OCI-LY1 (cell line): ENCODE results near the gene PIGX.
"Not testable (repeated sequence)": the region's sequence is repeated elsewhere in the genome, so short reads cannot be mapped to it uniquely, and the experiment has no call there.

Experiments used
- H2AFZ ChIP-seq: fragments of 200-600 bp; sonication (generic), shearing (Covaris generic); 2 replicates; pipeline ENCODE4 v1.6.0; 2014; ENCODE audit warnings: antibody characterized with exemption, mild to moderate bottlenecking, low read length
- H3F3A ChIP-seq: fragments of 200-600 bp; sonication (generic), shearing (Covaris generic); 2 replicates; pipeline ENCODE4 v1.6.0; 2014; ENCODE audit warnings: mild to moderate bottlenecking, antibody characterized with exemption, low read length, moderate library complexity; ENCODE audit not compliant: insufficient read depth
- H3K27ac ChIP-seq: fragments of 200-600 bp; sonication (generic); 2 replicates; pipeline ENCODE4 v1.5.1; 2014; ENCODE audit warnings: low read length, mixed run types, mild to moderate bottlenecking, low read depth; ENCODE audit not compliant: poor library complexity, severe bottlenecking
- H3K27me3 ChIP-seq: fragments of 200-600 bp; sonication (generic); 2 replicates; pipeline ENCODE4 v1.6.0; 2014; ENCODE audit warnings: antibody characterized with exemption, mild to moderate bottlenecking, low read length, moderate library complexity; ENCODE audit not compliant: insufficient read depth
- H3K36me3 ChIP-seq: fragments of 200-600 bp; sonication (generic); 2 replicates; pipeline ENCODE4 v1.6.1; 2014; ENCODE audit warnings: mild to moderate bottlenecking, antibody characterized with exemption, low read length, moderate library complexity, mixed read lengths; ENCODE audit not compliant: insufficient read depth
- H3K4me1 ChIP-seq: fragments of 200-600 bp; sonication (generic); 2 replicates; pipeline ENCODE4 v1.5.1; 2014; ENCODE audit warnings: mild to moderate bottlenecking, low read length, moderate library complexity; ENCODE audit not compliant: insufficient read depth, severe bottlenecking
- H3K4me2 ChIP-seq: fragments of 200-600 bp; sonication (generic), shearing (Covaris generic); 2 replicates; pipeline ENCODE4 v1.6.1; 2014; ENCODE audit warnings: low read length
- H3K4me3 ChIP-seq: fragments of 200-600 bp; sonication (generic); 2 replicates; pipeline ENCODE4 v1.5.1; 2014; ENCODE audit warnings: low read length, low read depth, mild to moderate bottlenecking, mixed read lengths; ENCODE audit not compliant: poor library complexity, severe bottlenecking
- H3K79me2 ChIP-seq: fragments of 200-600 bp; shearing (Covaris generic); 2 replicates; pipeline ENCODE4 v1.6.1; 2016; ENCODE audit warnings: mixed run types, low read length, mixed read lengths; ENCODE audit not compliant: insufficient read depth
- H3K9ac ChIP-seq: fragments of 200-600 bp; sonication (generic), shearing (Covaris generic); 2 replicates; pipeline ENCODE4 v1.6.1; 2014; ENCODE audit warnings: mild to moderate bottlenecking, low read length, mixed read lengths
- H3K9me2 ChIP-seq: fragments of 200-600 bp; sonication (generic), shearing (Covaris generic); 2 replicates; pipeline ENCODE4 v1.6.1; 2014; ENCODE audit warnings: low read depth, mild to moderate bottlenecking, low read length, mixed read lengths
- H3K9me3 ChIP-seq: fragments of 200-600 bp; shearing (Covaris generic); 2 replicates; pipeline ENCODE4 v1.6.1; 2014; ENCODE audit warnings: low read length, mixed read lengths
- H4K20me1 ChIP-seq: fragments of 200-600 bp; sonication (generic), shearing (Covaris generic); 2 replicates; pipeline ENCODE4 v1.6.0; 2016; ENCODE audit warnings: mild to moderate bottlenecking, low read length; ENCODE audit not compliant: insufficient read depth
- EZH2 ChIP-seq: fragments of 200-600 bp; sonication (generic), shearing (Covaris generic); IDR thresholded peaks from 2 replicates; pipeline ENCODE4 v1.8.0; 2017; ENCODE audit warnings: borderline replicate concordance, mixed run types, mild to moderate bottlenecking, antibody characterized with exemption, low read length, moderate library complexity, mixed read lengths
- TF ChIP-seq, protein P1 (sequence below): fragments of 200-600 bp; sonication (generic), shearing (Covaris generic); IDR thresholded peaks from 2 replicates; pipeline ENCODE4 v1.5.1; 2017; ENCODE audit warnings: mild to moderate bottlenecking, antibody characterized with exemption, low read length, moderate library complexity, mixed read lengths

Gene PIGX

GRCh38 chr3:196707566-196707965 lies 4.6 kb upstream of the PIGX start:
- H3K27me3 ChIP-seq, result no peaks in the 10 kb centered on the region
- no peaks in the 10 kb centered on the region for H3K9me3 ChIP-seq
- TF ChIP-seq EZH2, result no peak
- TF ChIP-seq, protein P1, sequence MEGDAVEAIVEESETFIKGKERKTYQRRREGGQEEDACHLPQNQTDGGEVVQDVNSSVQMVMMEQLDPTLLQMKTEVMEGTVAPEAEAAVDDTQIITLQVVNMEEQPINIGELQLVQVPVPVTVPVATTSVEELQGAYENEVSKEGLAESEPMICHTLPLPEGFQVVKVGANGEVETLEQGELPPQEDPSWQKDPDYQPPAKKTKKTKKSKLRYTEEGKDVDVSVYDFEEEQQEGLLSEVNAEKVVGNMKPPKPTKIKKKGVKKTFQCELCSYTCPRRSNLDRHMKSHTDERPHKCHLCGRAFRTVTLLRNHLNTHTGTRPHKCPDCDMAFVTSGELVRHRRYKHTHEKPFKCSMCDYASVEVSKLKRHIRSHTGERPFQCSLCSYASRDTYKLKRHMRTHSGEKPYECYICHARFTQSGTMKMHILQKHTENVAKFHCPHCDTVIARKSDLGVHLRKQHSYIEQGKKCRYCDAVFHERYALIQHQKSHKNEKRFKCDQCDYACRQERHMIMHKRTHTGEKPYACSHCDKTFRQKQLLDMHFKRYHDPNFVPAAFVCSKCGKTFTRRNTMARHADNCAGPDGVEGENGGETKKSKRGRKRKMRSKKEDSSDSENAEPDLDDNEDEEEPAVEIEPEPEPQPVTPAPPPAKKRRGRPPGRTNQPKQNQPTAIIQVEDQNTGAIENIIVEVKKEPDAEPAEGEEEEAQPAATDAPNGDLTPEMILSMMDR, result no peak
- no peak overlapping the region for H2AFZ ChIP-seq
- no peaks in the 10 kb centered on the region for H3K36me3 ChIP-seq
- peaks cover 9% of the 10 kb centered on the region for H3K4me1 ChIP-seq
- no peak overlapping the region for H3K27ac ChIP-seq
- no peak overlapping the region for H3K9ac ChIP-seq
- H4K20me1 ChIP-seq, result no peaks in the 10 kb centered on the region
- H3F3A ChIP-seq, result no peaks in the 10 kb centered on the region
- no peak overlapping the region for H3K4me2 ChIP-seq
- no peaks in the 10 kb centered on the region for H3K9me2 ChIP-seq
- H3K79me2 ChIP-seq, result no peaks in the 10 kb centered on the region
- no peak overlapping the region for H3K4me3 ChIP-seq

- Histone ChIP-seq H3K9me2 (no peaks in the 10 kb centered on the region), H4K20me1 (no peaks in the 10 kb centered on the region), H3K27me3 (no peaks in the 10 kb centered on the region), H3K4me1 (peaks cover 16% of the 10 kb centered on the region), H3K79me2 (0 out of 2 replicates have a peak, but pooled peaks cover 6% of the 10 kb centered on the region), H3K9me3 (no peaks in the 10 kb centered on the region), H3F3A (no peaks in the 10 kb centered on the region), H3K4me3 (no peak overlapping the region), H3K36me3 (no peaks in the 10 kb centered on the region), H2AFZ (no peak overlapping the region), H3K9ac (no peak overlapping the region), H3K27ac (no peak overlapping the region), H3K4me2 (no peak overlapping the region)
- TF ChIP-seq, protein P1, result no peak
- no peak for TF ChIP-seq EZH2
Measured at GRCh38 chr3:196708467-196708866, 3.7 kb upstream of the PIGX start.

GRCh38 chr3:196712514-196713413 lies 587 bp downstream of the PIGX start:
- H3K27ac ChIP-seq, result peak overlapping the region; percentile 53

DNA sequence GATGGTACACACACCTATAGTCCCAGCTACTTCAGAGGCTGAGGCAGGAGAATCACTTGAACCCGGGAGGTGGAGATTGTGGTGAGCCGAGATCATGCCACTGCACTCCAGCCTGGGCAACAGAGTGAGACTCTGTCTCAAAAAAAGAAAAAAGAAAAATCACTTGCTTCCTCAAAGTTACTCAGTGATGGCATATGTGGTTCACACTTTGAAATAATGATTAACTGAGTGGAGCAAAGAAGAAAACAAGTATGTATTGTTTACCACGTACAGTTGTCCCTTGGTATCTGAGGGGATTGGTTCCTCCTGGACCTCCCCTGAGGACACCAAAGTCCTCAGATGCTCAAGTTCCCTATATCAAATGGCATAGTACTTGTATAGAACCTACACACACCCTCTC lies 5.0 kb downstream of the PIGX start:
- not testable (repeated sequence) for H3K27me3 ChIP-seq, H3K9me2 ChIP-seq, H4K20me1 ChIP-seq, H2AFZ ChIP-seq, H3K9ac ChIP-seq, H3K4me2 ChIP-seq, H3K27ac ChIP-seq, H3F3A ChIP-seq, H3K4me3 ChIP-seq
- peaks cover 21% of the 10 kb centered on the region for H3K4me1 ChIP-seq
- H3K79me2 ChIP-seq, result peaks cover 17% of the 10 kb centered on the region
- peaks cover 16% of the 10 kb centered on the region for H3K9me3 ChIP-seq
- peaks cover 47% of the 10 kb centered on the region for H3K36me3 ChIP-seq

More at GRCh38 chr3:196712514-196713413, 587 bp downstream of the PIGX start:
- no peaks in the 10 kb centered on the region for H3K9me3 ChIP-seq
- H3F3A ChIP-seq, result no peaks in the 10 kb centered on the region
- no peaks in the 10 kb centered on the region for H3K9me2 ChIP-seq
- H3K36me3 ChIP-seq, result peaks cover 8% of the 10 kb centered on the region
- H3K4me1 ChIP-seq, result peaks cover 30% of the 10 kb centered on the region
- no peaks in the 10 kb centered on the region for H3K27me3 ChIP-seq
- peak overlapping the region; percentile 78 for H3K9ac ChIP-seq
- no peak overlapping the region for H2AFZ ChIP-seq
- no peak for TF ChIP-seq EZH2
- TF ChIP-seq, protein P1, result no peak
- peak overlapping the region; percentile 76 for H3K4me3 ChIP-seq
- peak overlapping the region; percentile 92 for H3K4me2 ChIP-seq
- H4K20me1 ChIP-seq, result no peaks in the 10 kb centered on the region
- peaks cover 6% of the 10 kb centered on the region; the same call in 1 of the 2 replicates for H3K79me2 ChIP-seq
